ENCODE data around the gene MBD6. TPM values are rescaled to one million over a fixed set of nuclear protein-coding genes. Genes with fewer than 3 reads are reported as not detected.
A peak's percentile ranks its signal among the peaks of the same experiment; 100 is the strongest.

Gene MBD6
- polyA plus RNA-seq, 2 of the 4 experiments (the other 2 are of a cell fraction): 4.6 to 24.2 TPM

DNA sequence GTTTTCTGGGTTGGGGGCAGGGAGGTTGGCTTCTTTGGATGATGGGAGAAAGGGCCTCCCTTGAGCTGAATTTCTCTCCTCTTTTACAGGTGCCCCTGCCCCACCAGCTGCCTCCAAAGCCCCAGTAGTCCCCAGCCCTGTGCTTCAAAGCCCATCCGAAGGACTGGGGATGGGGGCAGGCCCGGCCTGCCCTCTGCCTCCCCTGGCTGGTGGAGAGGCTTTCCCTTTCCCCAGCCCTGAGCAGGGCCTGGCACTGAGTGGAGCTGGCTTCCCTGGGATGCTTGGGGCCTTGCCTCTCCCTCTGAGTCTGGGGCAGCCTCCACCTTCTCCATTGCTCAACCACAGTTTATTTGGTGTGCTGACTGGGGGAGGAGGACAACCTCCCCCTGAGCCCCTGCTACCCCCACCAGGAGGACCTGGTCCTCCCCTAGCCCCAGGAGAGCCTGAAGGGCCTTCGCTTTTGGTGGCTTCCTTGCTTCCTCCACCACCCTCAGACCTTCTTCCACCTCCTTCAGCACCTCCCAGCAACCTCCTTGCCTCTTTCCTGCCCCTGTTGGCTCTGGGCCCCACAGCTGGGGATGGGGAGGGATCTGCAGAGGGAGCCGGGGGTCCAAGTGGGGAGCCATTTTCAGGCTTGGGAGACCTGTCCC is 4.0 kb downstream of the MBD6 start:
- no peak for TF ChIP-seq KDM1A (IDR thresholded peaks at IDR 0.05; ENCODE audit: low read depth)
- no peak for TF ChIP-seq SREBF2 (IDR thresholded peaks at IDR 0.05)
- TF ChIP-seq ZFP36 (IDR thresholded peaks at IDR 0.05; ENCODE audit: borderline replicate concordance, partially characterized antibody): no peak
- no peak for TF ChIP-seq RARB (CRISPR knock-in tag; IDR thresholded peaks at IDR 0.05)
- no peak for TF ChIP-seq POLR2AphosphoS2 (conservative IDR thresholded peaks at IDR 0.05; ENCODE audit: low read length)
- no peak for TF ChIP-seq FOSB (CRISPR knock-in tag; IDR thresholded peaks at IDR 0.05)
- TF ChIP-seq USF2 (IDR thresholded peaks at IDR 0.05): no peak
- TF ChIP-seq CBX8 (IDR thresholded peaks at IDR 0.05): no peak
- TF ChIP-seq HDAC2 (IDR thresholded peaks at IDR 0.05): no peak
- TF ChIP-seq ZC3H11A (IDR thresholded peaks at IDR 0.05): no peak
- no peak for TF ChIP-seq NPAS2 (CRISPR knock-in tag; IDR thresholded peaks at IDR 0.05; ENCODE audit: borderline replicate concordance)
- no peak for TF ChIP-seq POLR2A (IDR thresholded peaks at IDR 0.05; ENCODE audit: low read length)
- no peak for TF ChIP-seq EP300 (IDR thresholded peaks at IDR 0.05)
- Histone ChIP-seq H3K4me3 (no peak overlapping the region), H3K4me1 (peaks cover 27% of the 10 kb centered on the region), H3K27ac (peak overlapping the region in 1 of 2 experiments; percentile 42; a peak in 2 of 6 replicates), H3K4me2 (no peak overlapping the region), H3K9me3 (no peaks in the 10 kb centered on the region)
- ChIA-PET CTCF (interaction anchor here (0.7 to 1.9 kb wide), 4 partner anchors 9 to 209 kb away, joined by 3 to 7 read pairs (median 4); no protein-coding TSS in a partner anchor), POLR2A (no interaction called here)
- no peak for FAIRE-seq
- 80% methylated on average over 4 of the region's 4 CpGs for WGBS (ENCODE audit: missing lambda C conversion rate)
- no peak for ATAC-seq
- no peak for DNase-seq (ENCODE audit: low read depth in 1 of 2, low spot score in 1 of 2)

DNA sequence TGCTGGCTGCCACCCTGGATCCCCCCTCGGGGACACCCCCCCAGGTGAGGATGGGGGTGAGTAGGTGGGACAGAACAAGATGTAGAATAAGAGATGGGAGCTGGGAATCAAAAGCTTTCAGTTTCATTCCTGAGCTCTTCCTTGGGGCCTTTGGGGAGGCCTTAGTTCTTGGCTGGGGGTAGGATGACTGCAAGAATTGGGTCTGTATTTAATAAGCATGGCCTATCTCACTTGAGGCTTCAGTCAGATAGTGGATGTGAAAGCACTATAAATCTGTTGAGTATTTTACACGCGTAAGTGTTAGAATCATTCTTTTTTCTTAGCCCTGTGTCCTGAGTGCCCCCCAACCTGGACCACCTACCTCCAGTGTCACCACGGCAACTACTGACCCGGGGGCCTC is 4.6 kb downstream of the MBD6 start:
- DNase-seq (ENCODE audit: low read depth in 1 of 2, low spot score in 1 of 2) (no peak), FAIRE-seq (no peak), ATAC-seq (no peak)
- CTCF ChIA-PET: interaction anchor here (0.7 to 2.0 kb wide), 4 partner anchors 11 to 116 kb away, joined by 3 to 5 read pairs (median 4); no protein-coding TSS in a partner anchor
- Histone ChIP-seq H3K4me2 (no peak overlapping the region), H3K4me3 (no peak overlapping the region), H3K27ac (no peak overlapping the region; a peak in 1 of 6 replicates), H3K9me3 (no peaks in the 10 kb centered on the region), H3K4me1 (peaks cover 21% of the 10 kb centered on the region)
- TF ChIP-seq EHF (CRISPR knock-in tag; IDR thresholded peaks at IDR 0.05) (no peak), ESRRA (IDR thresholded peaks at IDR 0.05; ENCODE audit: borderline replicate concordance, low read length) (no peak), CBX2 (IDR thresholded peaks at IDR 0.05; ENCODE audit: borderline replicate concordance, low read depth) (no peak), NFE2L2 (conservative IDR thresholded peaks at IDR 0.05; ENCODE audit: low read length) (no peak), SMC3 (IDR thresholded peaks at IDR 0.05) (no peak), HOXA7 (CRISPR knock-in tag; IDR thresholded peaks at IDR 0.05) (no peak), CTCF (IDR thresholded peaks at IDR 0.05) (no peak), POLR2AphosphoS2 (conservative IDR thresholded peaks at IDR 0.05; ENCODE audit: low read length) (no peak), ZC3H11A (IDR thresholded peaks at IDR 0.05) (no peak), SREBF2 (IDR thresholded peaks at IDR 0.05) (no peak), JUN (IDR thresholded peaks at IDR 0.05) (no peak), GATA3 (IDR thresholded peaks at IDR 0.05; ENCODE audit: borderline replicate concordance) (no peak), RNF2 (IDR thresholded peaks at IDR 0.05; ENCODE audit: borderline replicate concordance, low read depth) (no peak), CEBPB (IDR thresholded peaks at IDR 0.05) (no peak)
- WGBS (ENCODE audit: missing lambda C conversion rate): 82% methylated on average over 5 of the region's 5 CpGs
- POLR2A ChIA-PET: no interaction called here

DNA sequence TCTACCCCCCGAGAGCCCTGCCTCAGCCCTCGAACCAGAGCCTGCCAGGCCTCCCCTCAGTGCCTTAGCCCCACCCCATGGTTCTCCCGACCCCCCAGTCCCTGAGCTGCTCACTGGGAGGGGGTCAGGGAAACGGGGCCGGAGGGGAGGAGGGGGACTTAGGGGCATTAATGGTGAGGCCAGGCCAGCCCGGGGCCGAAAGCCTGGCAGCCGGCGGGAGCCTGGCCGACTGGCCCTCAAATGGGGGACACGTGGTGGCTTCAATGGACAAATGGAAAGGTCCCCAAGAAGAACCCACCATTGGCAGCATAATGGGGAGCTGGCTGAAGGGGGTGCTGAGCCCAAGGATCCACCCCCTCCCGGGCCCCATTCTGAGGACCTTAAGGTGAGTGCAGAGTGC is 5.6 kb downstream of the MBD6 start:
- TF ChIP-seq CHD4 (IDR thresholded peaks at IDR 0.05; ENCODE audit: borderline replicate concordance): no peak
- TF ChIP-seq RCOR1 (IDR thresholded peaks at IDR 0.05; ENCODE audit: low read depth, low read length): no peak
- no peak for TF ChIP-seq MAZ (IDR thresholded peaks at IDR 0.05; ENCODE audit: borderline replicate concordance, low read depth, low read length)
- ChIA-PET CTCF (interaction anchor here (0.6 to 2.0 kb wide), 3 partner anchors 10 to 346 kb away, joined by 3 to 5 read pairs (median 4); no protein-coding TSS in a partner anchor), POLR2A (no interaction called here)
- Histone ChIP-seq H3K9me3 (no peaks in the 10 kb centered on the region), H3K4me3 (no peak overlapping the region), H3K27ac (no peak overlapping the region), H3K4me2 (no peak overlapping the region), H3K4me1 (peaks cover 21% of the 10 kb centered on the region)
- ATAC-seq: no peak
- DNase-seq (ENCODE audit: low read depth in 1 of 2, low spot score in 1 of 2): no peak
- FAIRE-seq: no peak
- 92% methylated on average over 9 of the region's 12 CpGs for WGBS (ENCODE audit: missing lambda C conversion rate)

Data from A549 (cell line).